Chondrocyte (in vitro differentiated cells): ENCODE measurements around the gene NSRP1. TPM values are rescaled to one million over a fixed set of nuclear protein-coding genes. Genes with fewer than 3 reads are reported as not detected.

ENCODE experiments used
- DNase-seq: peaks from one replicate; pipeline ENCODE4 v3.0.0; 2021; ENCODE audit warnings: mixed read lengths, low spot score
- H3K27ac Mint-ChIP-seq: one replicate; pipeline ENCODE4 v1.8.0; 2021; ENCODE audit warnings: mild to moderate bottlenecking, moderate library complexity, mixed read lengths; ENCODE audit not compliant: unreplicated experiment
- H3K27me3 Mint-ChIP-seq: 2 replicates; pipeline ENCODE4 v1.8.0; 2021; ENCODE audit warnings: low read depth, mixed read lengths
- H3K36me3 Mint-ChIP-seq: 2 replicates; pipeline ENCODE4 v1.8.0; 2021; ENCODE audit warnings: low read depth, mixed read lengths
- H3K4me1 Mint-ChIP-seq: 2 replicates; pipeline ENCODE4 v1.8.0; 2021; ENCODE audit warnings: low read depth, mild to moderate bottlenecking, mixed read lengths
- H3K4me3 Mint-ChIP-seq: one replicate; pipeline ENCODE4 v1.8.0; 2021; ENCODE audit warnings: mild to moderate bottlenecking, moderate library complexity, mixed read lengths; ENCODE audit not compliant: unreplicated experiment
- H3K9me3 Mint-ChIP-seq: 2 replicates; pipeline ENCODE4 v1.8.0; 2021; ENCODE audit warnings: low read depth, mixed read lengths
- CTCF ChIP-seq: fragments of 200-600 bp; sonication (generic); IDR thresholded peaks from 2 replicates; pipeline ENCODE4 v1.5.0; 2021; ENCODE audit warnings: antibody characterized with exemption, mild to moderate bottlenecking, moderate library complexity
- total RNA-seq: library from RNA; stranded (reverse); gene quantifications from 3 replicates; pipeline ENCODE4 v1.2.1, GENCODE V29; 2021

The NSRP1 gene
- total RNA-seq, 1 donor from 2014 or later: 19.2 TPM

DNA sequence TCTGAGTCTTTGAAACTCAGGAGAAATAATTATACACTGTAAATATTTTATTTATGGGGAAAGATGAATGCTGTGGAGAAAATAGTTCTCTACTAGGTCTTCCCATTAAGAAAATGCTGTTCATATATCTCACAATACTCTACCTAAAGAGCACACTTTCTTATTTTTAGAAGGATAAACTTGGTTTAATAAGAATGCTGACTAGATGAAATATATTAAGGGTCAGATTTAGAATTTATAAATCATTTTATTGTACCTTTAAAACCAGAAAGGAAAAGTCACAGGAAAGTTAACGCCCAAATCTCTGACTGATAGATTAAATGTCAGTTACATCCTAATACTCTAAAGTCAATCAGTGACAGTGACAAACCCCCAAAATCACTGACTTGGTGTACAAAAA is 70.1 kb downstream of the NSRP1 start:
- DNase-seq: no peak
- Mint-ChIP-seq H3K9me3 (no peaks in the 10 kb centered on the region), H3K27ac (no peak overlapping the region), H3K4me1 (no peaks in the 10 kb centered on the region), H3K27me3 (no peaks in the 10 kb centered on the region), H3K36me3 (peaks cover 37% of the 10 kb centered on the region), H3K4me3 (no peak overlapping the region)
- no peak for TF ChIP-seq CTCF

DNA sequence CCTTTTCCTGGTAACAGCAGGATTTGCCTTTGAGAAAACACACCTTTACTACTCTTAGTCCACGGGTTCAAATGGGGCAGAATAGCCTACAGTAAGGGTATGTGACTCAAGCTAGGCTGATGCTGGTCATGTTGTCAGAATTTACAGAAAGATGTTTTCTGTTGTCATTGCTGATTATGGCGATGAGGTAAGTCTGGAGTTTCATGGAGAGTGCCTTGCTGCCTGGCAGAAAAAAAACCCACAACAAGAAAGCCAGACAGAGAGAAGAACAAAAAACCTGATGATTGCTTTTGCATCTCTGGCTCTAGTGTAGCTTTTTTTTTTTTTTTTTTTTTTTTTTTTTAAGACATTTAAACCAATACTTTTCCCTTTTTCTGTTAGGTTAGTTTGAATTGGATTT is 71.0 kb downstream of the NSRP1 start:
- no peaks in the 10 kb centered on the region for H3K27me3 Mint-ChIP-seq
- H3K9me3 Mint-ChIP-seq: no peaks in the 10 kb centered on the region
- no peak for TF ChIP-seq CTCF
- H3K27ac Mint-ChIP-seq: no peak overlapping the region
- DNase-seq: no peak
- no peaks in the 10 kb centered on the region for H3K4me1 Mint-ChIP-seq
- H3K4me3 Mint-ChIP-seq: no peak overlapping the region
- H3K36me3 Mint-ChIP-seq: peaks cover 35% of the 10 kb centered on the region

DNA sequence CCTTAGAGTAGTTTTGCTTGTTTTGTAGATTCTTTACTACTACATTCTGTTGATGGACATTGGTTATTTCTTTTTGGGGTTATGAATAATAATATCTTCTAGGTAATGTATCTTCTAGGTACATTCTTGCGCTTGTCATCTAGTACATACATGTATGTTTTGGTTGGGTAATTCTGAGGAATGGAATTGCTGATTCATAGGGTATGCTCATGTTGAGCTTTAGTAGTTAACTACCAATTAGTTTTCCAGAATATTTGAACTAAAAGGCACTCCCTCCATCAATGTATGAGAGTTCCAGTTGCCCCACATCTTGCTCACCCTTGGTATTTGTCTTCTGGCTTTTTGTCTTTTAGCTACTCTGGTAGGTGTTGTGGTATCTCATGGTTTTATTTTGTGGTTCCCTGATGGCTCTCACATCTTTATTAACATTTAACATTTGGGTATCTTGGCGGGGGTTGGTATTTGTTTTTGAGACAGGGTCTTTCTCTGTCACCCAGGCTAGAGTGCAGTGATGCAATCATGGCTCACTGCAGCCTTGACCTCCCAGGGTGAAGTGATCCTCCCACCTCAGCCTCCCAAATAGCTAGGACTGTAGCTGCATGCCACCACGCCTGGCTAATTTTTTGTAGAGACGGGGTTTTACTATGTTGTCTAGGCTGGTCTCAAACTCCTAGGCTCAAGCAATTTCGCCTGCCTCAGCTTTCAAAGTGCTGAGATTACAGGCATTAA is 71.8 kb downstream of the NSRP1 start:
- Mint-ChIP-seq H3K4me3 (no peak overlapping the region), H3K9me3 (no peaks in the 10 kb centered on the region), H3K27ac (no peak overlapping the region), H3K27me3 (no peaks in the 10 kb centered on the region), H3K4me1 (no peaks in the 10 kb centered on the region), H3K36me3 (peaks cover 30% of the 10 kb centered on the region)
- no peak for DNase-seq
- no peak for TF ChIP-seq CTCF

- Mint-ChIP-seq H3K36me3 (peaks cover 13% of the 10 kb centered on the region), H3K27me3 (no peaks in the 10 kb centered on the region), H3K4me3 (no peak overlapping the region), H3K27ac (no peak overlapping the region), H3K4me1 (no peaks in the 10 kb centered on the region), H3K9me3 (no peaks in the 10 kb centered on the region)
- no peak for DNase-seq
- TF ChIP-seq CTCF: no peak
These were observed 74.5 kb downstream of the NSRP1 start for GRCh38 chr17:30191072-30191471.

GRCh38 chr17:30196504-30196903 is 79.9 kb downstream of the NSRP1 start:
- H3K9me3 Mint-ChIP-seq: no peaks in the 10 kb centered on the region
- no peaks in the 10 kb centered on the region for H3K27me3 Mint-ChIP-seq
- no peak for DNase-seq
- H3K4me1 Mint-ChIP-seq: peaks cover 3% of the 10 kb centered on the region
- no peak for TF ChIP-seq CTCF
- H3K27ac Mint-ChIP-seq: no peak overlapping the region
- H3K4me3 Mint-ChIP-seq: no peak overlapping the region
- no peaks in the 10 kb centered on the region for H3K36me3 Mint-ChIP-seq
